ENCODE results near the gene TASOR2.

GRCh38 chr10:5684971-5685763 is 529 bp downstream of the TASOR2 start:
- no peak for TF ChIP-seq MAX (CRISPR knock-in tag; IDR thresholded peaks at IDR 0.05)
- no peak for TF ChIP-seq CTCF (IDR thresholded peaks at IDR 0.05)
- no peak for TF ChIP-seq ZNF532 (CRISPR knock-in tag; IDR thresholded peaks at IDR 0.05; ENCODE audit: borderline replicate concordance)
- TF ChIP-seq ZNF396 (CRISPR knock-in tag; IDR thresholded peaks at IDR 0.05; ENCODE audit: borderline replicate concordance): no peak
- TF ChIP-seq NFE2L1 (CRISPR knock-in tag; IDR thresholded peaks at IDR 0.05): no peak
- TF ChIP-seq ATF6 (CRISPR knock-in tag; IDR thresholded peaks at IDR 0.05): no peak
- TF ChIP-seq SMAD4 (CRISPR knock-in tag; IDR thresholded peaks at IDR 0.05): no peak

Measured in WTC11 (cell line).